ENCODE data around the gene VPS72. TPM values are rescaled to one million over a fixed set of nuclear protein-coding genes. Genes with fewer than 3 reads are reported as not detected.
"Not testable (repeated sequence)": the region's sequence is repeated elsewhere in the genome, so short reads cannot be mapped to it uniquely, and the experiment has no call there.

Gene VPS72
- total and polyA plus RNA-seq, 2 donors: 40.2 to 47.2 TPM

DNA sequence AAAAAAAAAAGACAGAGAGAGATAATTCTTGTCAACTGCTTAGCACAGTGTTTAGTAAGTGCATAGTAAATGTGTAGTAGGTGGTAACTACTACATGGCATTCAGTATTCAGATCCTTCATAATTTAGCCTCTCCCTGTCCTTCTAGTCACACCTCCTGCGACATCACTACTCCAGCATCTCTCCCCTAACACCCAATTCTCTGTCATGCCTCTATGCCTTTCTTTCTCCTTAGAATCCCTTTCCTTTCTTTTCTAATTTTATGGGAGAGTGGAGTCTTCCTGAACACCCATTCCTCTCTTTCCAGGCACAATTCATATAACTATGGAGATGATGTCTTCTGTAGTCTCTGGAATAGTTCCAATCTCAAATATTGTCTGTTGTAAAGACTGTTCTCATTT, 3.9 kb upstream of the VPS72 start:
- Histone ChIP-seq H3K27me3 (ENCODE audit: control insufficient read depth in 2 of 2, insufficient read depth in 1 of 2, low read length in 1 of 2) (peaks cover 2 to 5% of the 10 kb centered on the region in 2 donors), H3K36me3 (ENCODE audit: control insufficient read depth in 2 of 2, insufficient read depth in 2 of 2, low read length in 1 of 2) (no peaks in the 10 kb centered on the region), H3K9me3 (ENCODE audit: control insufficient read depth in 2 of 2, insufficient read depth in 1 of 2, low read length in 1 of 2) (no peaks in the 10 kb centered on the region), H3K4me3 (ENCODE audit: low read length in 2 of 2) (no peak overlapping the region), H3K27ac (ENCODE audit: low read depth in 1 of 2, low read length in 1 of 2) (no peak overlapping the region), H3K4me1 (ENCODE audit: control insufficient read depth in 2 of 2, insufficient read depth in 2 of 2, low read length in 2 of 2) (peaks cover 4 to 17% of the 10 kb centered on the region in 2 donors)
- 90% methylated on average over 1 of the region's 1 CpG for WGBS
- DNase-seq (ENCODE audit: low read depth in 6 of 9, low spot score in 9 of 9): no peak

- Histone ChIP-seq H3K4me3 (ENCODE audit: low read length in 2 of 2) (no peak overlapping the region), H3K36me3 (ENCODE audit: control insufficient read depth in 2 of 2, insufficient read depth in 2 of 2, low read length in 1 of 2) (no peaks in the 10 kb centered on the region), H3K9me3 (ENCODE audit: control insufficient read depth in 2 of 2, insufficient read depth in 1 of 2, low read length in 1 of 2) (no peaks in the 10 kb centered on the region), H3K27ac (ENCODE audit: low read depth in 1 of 2, low read length in 1 of 2) (no peak overlapping the region), H3K27me3 (ENCODE audit: control insufficient read depth in 2 of 2, insufficient read depth in 1 of 2, low read length in 1 of 2) (peaks cover 2 to 5% of the 10 kb centered on the region in 2 donors), H3K4me1 (ENCODE audit: control insufficient read depth in 2 of 2, insufficient read depth in 2 of 2, low read length in 2 of 2) (peaks cover 10 to 23% of the 10 kb centered on the region in 2 donors)
- no peak for DNase-seq (ENCODE audit: low read depth in 6 of 9, low spot score in 9 of 9)
- WGBS: 88% methylated on average over 6 of the region's 6 CpGs
Observed at GRCh38 chr1:151193304-151193703, 3.3 kb upstream of the VPS72 start.

DNA sequence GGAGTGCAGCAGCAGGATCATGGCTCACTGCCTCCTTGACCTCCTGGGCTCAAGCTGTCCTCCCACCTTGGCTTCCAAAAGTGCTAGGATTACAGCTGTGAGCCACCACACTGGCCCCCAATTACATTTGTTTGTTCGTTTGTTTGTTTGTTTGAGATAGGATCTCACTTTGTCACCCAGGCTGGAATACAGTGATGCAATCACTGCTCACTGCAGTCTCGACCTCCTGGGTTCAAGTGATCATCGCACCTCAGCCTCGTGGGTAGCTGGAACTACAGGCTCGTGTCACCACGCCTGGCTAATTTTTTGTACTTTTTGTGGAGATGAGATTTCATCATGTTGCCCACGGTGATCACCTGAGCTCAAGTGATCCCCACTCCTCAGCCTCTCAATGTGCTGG, 2.0 kb upstream of the VPS72 start:
- Histone ChIP-seq H3K4me3 (ENCODE audit: low read length in 2 of 2) (no peak overlapping the region), H3K36me3 (ENCODE audit: control insufficient read depth in 2 of 2, insufficient read depth in 2 of 2, low read length in 1 of 2) (no peaks in the 10 kb centered on the region), H3K9me3 (ENCODE audit: control insufficient read depth in 2 of 2, insufficient read depth in 1 of 2, low read length in 1 of 2) (no peaks in the 10 kb centered on the region), H3K4me1 (ENCODE audit: control insufficient read depth in 2 of 2, insufficient read depth in 2 of 2, low read length in 2 of 2) (peaks cover 10 to 18% of the 10 kb centered on the region in 2 donors), H3K27me3 (ENCODE audit: control insufficient read depth in 2 of 2, insufficient read depth in 1 of 2, low read length in 1 of 2) (peaks cover 2 to 5% of the 10 kb centered on the region in 2 donors), H3K27ac (ENCODE audit: low read depth in 1 of 2, low read length in 1 of 2) (no peak overlapping the region)
- no peak for DNase-seq (ENCODE audit: low read depth in 6 of 9, low spot score in 9 of 9)
- 88% methylated on average over 7 of the region's 7 CpGs for WGBS

GRCh38 chr1:151188667-151189066, 1.3 kb downstream of the VPS72 start:
- Histone ChIP-seq H3K36me3 (ENCODE audit: control insufficient read depth in 2 of 2, insufficient read depth in 2 of 2, low read length in 1 of 2) (peaks cover 14 to 20% of the 10 kb centered on the region in 2 donors), H3K4me3 (ENCODE audit: low read length in 2 of 2) (peak overlapping the region; percentile 51 to 83), H3K4me1 (ENCODE audit: control insufficient read depth in 2 of 2, insufficient read depth in 2 of 2, low read length in 2 of 2) (peaks cover 10 to 16% of the 10 kb centered on the region in 2 donors)
- H3K27ac ChIP-seq (ENCODE audit: low read depth in 1 of 2, low read length in 1 of 2); DNase-seq (ENCODE audit: low read depth in 6 of 9, low spot score in 9 of 9); H3K9me3 ChIP-seq (ENCODE audit: control insufficient read depth in 2 of 2, insufficient read depth in 1 of 2, low read length in 1 of 2); H3K27me3 ChIP-seq (ENCODE audit: control insufficient read depth in 2 of 2, insufficient read depth in 1 of 2, low read length in 1 of 2): not testable (repeated sequence)
- 93% methylated on average over 8 of the region's 8 CpGs for WGBS

GRCh38 chr1:151187205-151187604, 2.8 kb downstream of the VPS72 start:
- H3K27me3 ChIP-seq (ENCODE audit: control insufficient read depth in 2 of 2, insufficient read depth in 1 of 2, low read length in 1 of 2): no peaks in the 10 kb centered on the region
- H3K9me3 ChIP-seq (ENCODE audit: control insufficient read depth in 2 of 2, insufficient read depth in 1 of 2, low read length in 1 of 2): no peaks in the 10 kb centered on the region
- no peak overlapping the region for H3K4me3 ChIP-seq (ENCODE audit: low read length in 2 of 2)
- 100% methylated on average over 1 of the region's 1 CpG for WGBS
- no peak for DNase-seq (ENCODE audit: low read depth in 6 of 9, low spot score in 9 of 9)
- H3K27ac ChIP-seq (ENCODE audit: low read depth in 1 of 2, low read length in 1 of 2): no peak overlapping the region
- H3K36me3 ChIP-seq (ENCODE audit: control insufficient read depth in 2 of 2, insufficient read depth in 2 of 2, low read length in 1 of 2): peaks cover 19 to 33% of the 10 kb centered on the region in 2 donors
- peaks cover 10 to 16% of the 10 kb centered on the region in 2 donors for H3K4me1 ChIP-seq (ENCODE audit: control insufficient read depth in 2 of 2, insufficient read depth in 2 of 2, low read length in 2 of 2)

- WGBS: 98% methylated on average over 10 of the region's 10 CpGs
- DNase-seq (ENCODE audit: low read depth in 6 of 9, low spot score in 9 of 9): no peak
- no peaks in the 10 kb centered on the region for H3K9me3 ChIP-seq (ENCODE audit: control insufficient read depth in 2 of 2, insufficient read depth in 1 of 2, low read length in 1 of 2)
- no peaks in the 10 kb centered on the region for H3K27me3 ChIP-seq (ENCODE audit: control insufficient read depth in 2 of 2, insufficient read depth in 1 of 2, low read length in 1 of 2)
- H3K27ac ChIP-seq (ENCODE audit: low read depth in 1 of 2, low read length in 1 of 2): no peak overlapping the region
- H3K36me3 ChIP-seq (ENCODE audit: control insufficient read depth in 2 of 2, insufficient read depth in 2 of 2, low read length in 1 of 2): peaks cover 42 to 59% of the 10 kb centered on the region in 2 donors
- H3K4me1 ChIP-seq (ENCODE audit: control insufficient read depth in 2 of 2, insufficient read depth in 2 of 2, low read length in 2 of 2): peaks cover 9 to 10% of the 10 kb centered on the region in 2 donors
- no peak overlapping the region for H3K4me3 ChIP-seq (ENCODE audit: low read length in 2 of 2)
Observed at GRCh38 chr1:151184211-151184610, 5.8 kb downstream of the VPS72 start.

DNA sequence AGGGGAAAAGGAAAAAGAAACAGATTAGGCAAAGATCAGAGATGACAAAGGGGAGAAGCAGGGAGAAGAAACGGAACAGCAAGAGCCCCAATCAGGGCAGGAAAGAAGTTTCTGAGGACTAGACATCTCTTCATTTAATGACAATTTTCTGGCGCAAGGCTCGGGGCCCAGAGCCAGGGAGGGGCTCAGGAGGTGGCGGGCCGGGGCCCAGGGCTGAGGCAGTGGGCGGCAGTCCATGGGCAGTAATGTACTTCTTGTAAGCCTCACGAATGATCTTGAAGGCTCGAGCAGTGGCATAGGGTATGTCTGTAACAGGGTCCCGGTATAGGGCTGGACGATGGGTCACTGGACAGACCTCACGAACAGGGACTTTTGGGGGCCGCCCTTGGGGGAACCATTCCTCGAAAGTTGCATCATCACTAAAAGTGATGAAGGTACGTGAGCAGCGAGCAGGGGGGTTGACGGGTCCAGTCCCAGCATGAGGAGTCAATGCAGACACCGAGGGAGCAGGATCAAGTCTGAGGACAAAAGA, 13.4 kb downstream of the VPS72 start:
- no peaks in the 10 kb centered on the region for H3K4me1 ChIP-seq (ENCODE audit: control insufficient read depth in 2 of 2, insufficient read depth in 2 of 2, low read length in 2 of 2)
- H3K27me3 ChIP-seq (ENCODE audit: control insufficient read depth in 2 of 2, insufficient read depth in 1 of 2, low read length in 1 of 2): no peaks in the 10 kb centered on the region
- WGBS: 98% methylated on average over 17 of the region's 17 CpGs
- peaks cover 73 to 76% of the 10 kb centered on the region in 2 donors for H3K36me3 ChIP-seq (ENCODE audit: control insufficient read depth in 2 of 2, insufficient read depth in 2 of 2, low read length in 1 of 2)
- no peaks in the 10 kb centered on the region for H3K9me3 ChIP-seq (ENCODE audit: control insufficient read depth in 2 of 2, insufficient read depth in 1 of 2, low read length in 1 of 2)
- H3K4me3 ChIP-seq (ENCODE audit: low read length in 2 of 2): no peak overlapping the region
- no peak for DNase-seq (ENCODE audit: low read depth in 6 of 9, low spot score in 9 of 9)
- no peak overlapping the region for H3K27ac ChIP-seq (ENCODE audit: low read depth in 1 of 2, low read length in 1 of 2)

DNA sequence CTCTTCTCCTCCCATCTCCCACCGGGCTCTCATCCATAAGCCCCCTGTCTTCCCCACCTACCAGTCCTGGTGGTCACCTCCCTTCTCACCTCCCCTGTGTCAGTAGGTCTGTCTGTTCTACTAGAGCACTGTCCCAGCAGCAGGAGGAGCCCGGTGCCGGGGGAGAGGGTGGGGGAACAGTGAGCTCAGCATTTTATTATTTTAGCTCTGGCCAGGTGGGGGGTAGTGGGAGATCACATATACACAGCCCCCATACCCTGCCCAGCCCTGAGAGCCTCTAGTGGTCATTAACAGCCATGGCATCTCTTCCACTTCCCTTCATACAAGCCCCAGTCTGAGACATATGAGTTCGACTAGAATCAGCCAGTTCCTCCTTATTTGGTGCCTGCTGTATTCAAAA, 14.1 kb downstream of the VPS72 start, which contains the start of gene TMOD4:
TSS of gene TMOD4 (minus strand) at position 119 of the 400 bp plus-strand sequence. CDS start 1,106 bp downstream, outside the sequence.
- H3K36me3 ChIP-seq (ENCODE audit: control insufficient read depth in 2 of 2, insufficient read depth in 2 of 2, low read length in 1 of 2): peaks cover 70 to 74% of the 10 kb centered on the region in 2 donors
- WGBS: 72% methylated on average over 4 of the region's 4 CpGs

DNA sequence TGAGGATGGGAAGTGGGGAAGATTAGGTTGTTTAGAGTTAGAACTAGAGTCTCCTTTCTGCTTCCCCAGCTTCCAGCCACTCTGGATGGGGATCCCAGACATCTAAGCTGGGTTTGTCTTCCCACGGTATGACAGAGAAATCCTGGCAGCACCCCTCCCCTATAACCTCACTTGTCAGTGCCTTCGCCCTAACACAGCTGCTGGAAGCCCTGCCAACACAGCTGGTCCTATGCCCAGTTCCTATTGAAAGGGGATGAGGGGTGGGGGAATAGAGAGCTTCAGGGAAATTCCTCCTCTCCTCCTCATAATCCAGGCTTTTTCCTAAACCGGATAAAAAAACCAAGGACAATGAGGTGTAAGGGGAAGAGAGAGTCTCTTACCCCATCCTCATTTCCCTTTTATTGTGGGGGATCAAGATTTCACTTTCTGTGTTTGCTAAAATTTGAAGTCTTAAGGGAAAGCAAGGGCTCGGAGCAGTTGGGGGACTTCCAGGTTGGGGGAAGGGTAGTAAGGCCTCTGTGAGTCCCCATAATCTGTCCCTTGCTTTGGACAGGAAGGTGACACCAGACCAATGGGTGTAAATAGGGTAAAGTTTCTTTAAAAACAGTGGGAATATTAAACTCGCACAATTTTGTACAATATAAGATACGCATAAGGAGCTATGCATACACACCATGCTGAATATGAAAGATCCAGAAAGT, 14.8 kb downstream of the VPS72 start:
- peaks cover 71 to 74% of the 10 kb centered on the region in 2 donors for H3K36me3 ChIP-seq (ENCODE audit: control insufficient read depth in 2 of 2, insufficient read depth in 2 of 2, low read length in 1 of 2)
- no peak overlapping the region for H3K27ac ChIP-seq (ENCODE audit: low read depth in 1 of 2, low read length in 1 of 2)
- 97% methylated on average over 6 of the region's 6 CpGs for WGBS
- H3K4me3 ChIP-seq (ENCODE audit: low read length in 2 of 2): no peak overlapping the region
- no peak for DNase-seq (ENCODE audit: low read depth in 6 of 9, low spot score in 9 of 9)
- no peaks in the 10 kb centered on the region for H3K9me3 ChIP-seq (ENCODE audit: control insufficient read depth in 2 of 2, insufficient read depth in 1 of 2, low read length in 1 of 2)
- no peaks in the 10 kb centered on the region for H3K27me3 ChIP-seq (ENCODE audit: control insufficient read depth in 2 of 2, insufficient read depth in 1 of 2, low read length in 1 of 2)
- H3K4me1 ChIP-seq (ENCODE audit: control insufficient read depth in 2 of 2, insufficient read depth in 2 of 2, low read length in 2 of 2): no peaks in the 10 kb centered on the region

More for the DNA sequence above, 14.1 kb downstream of the VPS72 start, which contains the start of gene TMOD4:
- H3K9me3 ChIP-seq (ENCODE audit: control insufficient read depth in 2 of 2, insufficient read depth in 1 of 2, low read length in 1 of 2): no peaks in the 10 kb centered on the region
- H3K4me3 ChIP-seq (ENCODE audit: low read length in 2 of 2): no peak within 1 kb of the TSS
- no peaks in the 10 kb centered on the region for H3K27me3 ChIP-seq (ENCODE audit: control insufficient read depth in 2 of 2, insufficient read depth in 1 of 2, low read length in 1 of 2)
- H3K27ac ChIP-seq (ENCODE audit: low read depth in 1 of 2, low read length in 1 of 2): no peak within 1 kb of the TSS
- H3K4me1 ChIP-seq (ENCODE audit: control insufficient read depth in 2 of 2, insufficient read depth in 2 of 2, low read length in 2 of 2): no peaks in the 10 kb centered on the region
- DNase-seq (ENCODE audit: low read depth in 6 of 9, low spot score in 9 of 9): peak in 1 of 9 donors; percentile 25
